ENCODE results near the gene AMDHD2.
A peak's percentile ranks its signal among the peaks of the same experiment; 100 is the strongest.
"Not testable (repeated sequence)": the region's sequence is repeated elsewhere in the genome, so short reads cannot be mapped to it uniquely, and the experiment has no call there.

The AMDHD2 gene

GRCh38 chr16:2520097-2520783, at the start of gene AMDHD2:
AMDHD2 (plus strand) TSS chr16:2520371; CDS start chr16:2520459, 88 bp downstream.
- DNase-seq = peak; percentile 92

- peak; percentile 55 for DNase-seq
These were observed 49.6 kb upstream of the AMDHD2 start for GRCh38 chr16:2470603-2471015.

GRCh38 chr16:2471016-2471652, 49.0 kb upstream of the AMDHD2 start, which contains the start of gene NTN3:
NTN3 (plus strand) TSS chr16:2471297; CDS start chr16:2471702, 405 bp downstream.
- DNase-seq = peak; percentile 45

GRCh38 chr16:2471653-2472487, 48.3 kb upstream of the AMDHD2 start:
- DNase-seq = no peak

GRCh38 chr16:2472488-2472864, 47.7 kb upstream of the AMDHD2 start:
- no peak for DNase-seq

- no peak for DNase-seq
These were observed 47.2 kb upstream of the AMDHD2 start for GRCh38 chr16:2472885-2473445.

- no peak for DNase-seq
These were observed 46.7 kb upstream of the AMDHD2 start for GRCh38 chr16:2473446-2473926.

- DNase-seq = peak; percentile 69
These were observed 45.9 kb upstream of the AMDHD2 start for GRCh38 chr16:2473999-2474876.

- DNase-seq = peak; percentile 83
These were observed 45.2 kb upstream of the AMDHD2 start, which contains the start of gene TBC1D24 for GRCh38 chr16:2474877-2475412. TBC1D24 (plus strand) TSS chr16:2475127; CDS start chr16:2496149, 21,022 bp downstream.

- peak; percentile 38 for DNase-seq
These were observed 44.5 kb upstream of the AMDHD2 start for GRCh38 chr16:2475413-2476344.

GRCh38 chr16:2476345-2476720, 43.8 kb upstream of the AMDHD2 start:
- DNase-seq = no peak

GRCh38 chr16:2476741-2477140, 43.4 kb upstream of the AMDHD2 start:
- DNase-seq = no peak

- no peak for DNase-seq
These were observed 42.8 kb upstream of the AMDHD2 start for GRCh38 chr16:2477327-2477726.

GRCh38 chr16:2478279-2478678, 41.9 kb upstream of the AMDHD2 start:
- peak; percentile 73 for DNase-seq

- not testable (repeated sequence) for DNase-seq
These were observed 40.2 kb upstream of the AMDHD2 start for GRCh38 chr16:2479996-2480395.

GRCh38 chr16:2480948-2481347, 39.2 kb upstream of the AMDHD2 start:
- DNase-seq = no peak

GRCh38 chr16:2481676-2482075, 38.5 kb upstream of the AMDHD2 start:
- DNase-seq = no peak

- DNase-seq = no peak
These were observed 37.9 kb upstream of the AMDHD2 start for GRCh38 chr16:2482249-2482648.

- no peak for DNase-seq
These were observed 37.2 kb upstream of the AMDHD2 start for GRCh38 chr16:2482708-2483534.
